Loucy (cell line): ENCODE measurements around the gene SRRM3.

ENCODE experiments used
- H2AFZ ChIP-seq: fragments of 200-600 bp; sonication (generic); 2 replicates; pipeline ENCODE4 v1.6.0; 2016; ENCODE audit warnings: antibody characterized with exemption, mild to moderate bottlenecking, low read length, moderate library complexity
- H3F3A ChIP-seq: fragments of 200-600 bp; 2 replicates; pipeline ENCODE4 v1.6.0; 2016; ENCODE audit warnings: antibody characterized with exemption, low read depth, mild to moderate bottlenecking
- H3K27me3 ChIP-seq: fragments of 200-600 bp; sonication (generic); 2 replicates; pipeline ENCODE4 v1.6.1; 2014; ENCODE audit warnings: low read length, mild to moderate bottlenecking; ENCODE audit not compliant: insufficient read depth, poor library complexity, severe bottlenecking
- H3K36me3 ChIP-seq: fragments of 200-600 bp; sonication (generic); 2 replicates; pipeline ENCODE4 v1.6.1; 2016; ENCODE audit warnings: low read length; ENCODE audit not compliant: insufficient read depth
- H3K4me1 ChIP-seq: fragments of 200-600 bp; sonication (generic); 2 replicates; pipeline ENCODE4 v1.5.1; 2014; ENCODE audit warnings: low read length, mild to moderate bottlenecking; ENCODE audit not compliant: insufficient read depth, poor library complexity, severe bottlenecking
- H3K4me2 ChIP-seq: fragments of 200-600 bp; sonication (generic); 2 replicates; pipeline ENCODE4 v1.6.0; 2014; ENCODE audit warnings: antibody characterized with exemption, low read length, low read depth, mild to moderate bottlenecking; ENCODE audit not compliant: poor library complexity, severe bottlenecking
- H3K4me3 ChIP-seq: fragments of 200-600 bp; sonication (generic); 2 replicates; pipeline ENCODE4 v1.5.1; 2014; ENCODE audit warnings: low read length, mild to moderate bottlenecking, mixed read lengths; ENCODE audit not compliant: poor library complexity, severe bottlenecking
- H3K79me2 ChIP-seq: fragments of 200-600 bp; sonication (generic); 2 replicates; pipeline ENCODE4 v1.6.1; 2014; ENCODE audit warnings: low read length; ENCODE audit not compliant: insufficient read depth
- H3K9ac ChIP-seq: fragments of 200-600 bp; sonication (generic); 2 replicates; pipeline ENCODE4 v1.6.0; 2014; ENCODE audit warnings: mild to moderate bottlenecking, low read depth, low read length, moderate library complexity; ENCODE audit not compliant: poor library complexity, severe bottlenecking
- H3K9me2 ChIP-seq: fragments of 200-600 bp; sonication (generic); replicated peaks from 2 replicates; pipeline ENCODE4 v1.6.1; 2016; ENCODE audit warnings: low read depth, low read length, mixed read lengths
- H3K9me3 ChIP-seq: fragments of 200-600 bp; sonication (generic); 2 replicates; pipeline ENCODE4 v1.6.1; 2014; ENCODE audit warnings: mild to moderate bottlenecking, antibody characterized with exemption, low read length, low read depth; ENCODE audit not compliant: insufficient read depth
- H4K20me1 ChIP-seq: fragments of 200-600 bp; sonication (generic); 2 replicates; pipeline ENCODE4 v1.6.0; 2014; ENCODE audit warnings: antibody characterized with exemption, low read length, mild to moderate bottlenecking; ENCODE audit not compliant: insufficient read depth, poor library complexity, severe bottlenecking
- CTCF ChIP-seq: fragments of 200-600 bp; sonication (generic); conservative IDR thresholded peaks from 2 replicates; pipeline ENCODE4 v1.5.1; 2014; ENCODE audit warnings: mild to moderate bottlenecking, antibody characterized with exemption, low read length
- EZH2phosphoT487 ChIP-seq: fragments of 200-600 bp; IDR thresholded peaks from 2 replicates; pipeline ENCODE4 v1.6.1; 2018; ENCODE audit warnings: antibody characterized with exemption, mild to moderate bottlenecking, moderate library complexity, borderline replicate concordance

The SRRM3 gene

DNA sequence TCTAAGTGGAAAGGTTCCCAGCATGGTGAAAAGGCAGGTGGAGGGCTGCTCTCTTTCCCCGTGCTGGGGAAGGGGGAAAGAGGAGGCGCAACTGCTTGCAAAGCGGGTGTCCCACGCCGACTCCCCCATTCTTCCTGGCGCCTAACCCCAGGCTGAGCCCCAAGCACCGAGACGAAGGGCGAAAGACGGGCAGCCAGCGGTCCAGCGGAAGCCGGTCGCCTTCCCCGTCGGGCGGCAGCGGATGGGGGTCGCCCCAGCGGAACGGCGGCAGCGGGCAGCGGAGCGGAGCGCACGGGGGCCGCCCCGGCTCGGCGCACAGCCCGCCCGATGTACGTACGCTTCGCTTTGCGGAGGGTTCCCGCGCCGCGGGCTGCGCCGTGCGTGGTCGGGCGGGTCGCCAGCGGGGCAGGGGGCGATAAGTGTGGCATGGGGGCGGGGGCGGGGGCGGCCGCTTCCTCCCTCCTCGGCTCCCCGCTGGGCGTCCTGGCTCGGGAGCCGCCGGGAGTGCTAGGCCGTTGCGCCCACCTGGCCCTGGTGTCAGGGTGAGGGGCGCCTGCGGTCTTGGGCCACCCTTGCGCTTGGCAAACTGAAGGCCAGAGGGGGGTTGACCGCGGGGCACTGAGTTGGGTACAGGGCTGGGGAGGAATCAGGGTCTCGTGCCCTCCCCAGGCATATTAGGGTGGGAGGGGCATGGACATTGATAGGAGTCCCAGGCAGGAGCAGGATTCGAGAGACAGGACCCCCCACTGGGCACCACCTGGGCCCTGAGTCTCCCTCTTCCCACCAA, 65.6 kb downstream of the SRRM3 start:
- no peaks in the 10 kb centered on the region for H3F3A ChIP-seq
- no peak overlapping the region for H3K4me2 ChIP-seq
- TF ChIP-seq EZH2phosphoT487, result no peak
- no peak for TF ChIP-seq CTCF
- no peaks in the 10 kb centered on the region for H3K79me2 ChIP-seq
- H3K9me2 ChIP-seq, result no peaks in the 10 kb centered on the region
- no peaks in the 10 kb centered on the region for H3K4me1 ChIP-seq
- H3K9ac ChIP-seq, result no peak overlapping the region
- H3K4me3 ChIP-seq, result no peak overlapping the region
- H4K20me1 ChIP-seq, result no peaks in the 10 kb centered on the region
- no peaks in the 10 kb centered on the region for H3K36me3 ChIP-seq
- no peaks in the 10 kb centered on the region for H3K27me3 ChIP-seq
- H3K9me3 ChIP-seq, result no peaks in the 10 kb centered on the region
- H2AFZ ChIP-seq, result no peak overlapping the region

- Histone ChIP-seq H3K4me2 (no peak overlapping the region), H4K20me1 (no peaks in the 10 kb centered on the region), H3K36me3 (no peaks in the 10 kb centered on the region), H3K4me3 (no peak overlapping the region), H3K79me2 (no peaks in the 10 kb centered on the region), H3K9me3 (no peaks in the 10 kb centered on the region), H3K9me2 (no peaks in the 10 kb centered on the region), H3F3A (no peaks in the 10 kb centered on the region), H3K4me1 (no peaks in the 10 kb centered on the region), H3K9ac (no peak overlapping the region), H3K27me3 (no peaks in the 10 kb centered on the region), H2AFZ (peak overlapping the region; percentile 70)
- TF ChIP-seq EZH2phosphoT487, result no peak
- TF ChIP-seq CTCF, result no peak
Observed at GRCh38 chr7:76267894-76268183, 66.1 kb downstream of the SRRM3 start.

DNA sequence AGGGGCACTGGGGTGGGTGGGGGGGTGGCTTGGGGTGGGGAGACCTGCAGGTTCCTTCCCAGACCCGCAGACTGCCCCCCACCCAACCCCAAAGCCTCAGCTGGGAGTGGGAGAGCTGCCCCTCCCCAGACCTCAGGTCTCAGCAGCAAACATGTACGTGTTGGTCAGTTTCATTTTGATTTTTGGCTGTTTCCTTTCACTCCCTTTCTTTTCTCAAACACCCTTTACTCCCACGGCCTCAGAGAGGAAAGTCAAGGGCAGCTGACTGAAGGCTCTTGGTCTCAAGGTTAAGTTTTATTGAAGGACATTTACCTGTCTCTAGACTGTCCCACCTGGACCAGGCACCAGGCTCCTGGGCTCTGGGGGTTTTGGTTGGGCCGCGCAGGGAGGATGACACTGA, 66.7 kb downstream of the SRRM3 start:
- no peaks in the 10 kb centered on the region for H3K27me3 ChIP-seq
- H3K36me3 ChIP-seq, result no peaks in the 10 kb centered on the region
- H3K9ac ChIP-seq, result no peak overlapping the region
- no peaks in the 10 kb centered on the region for H3K9me2 ChIP-seq
- no peaks in the 10 kb centered on the region for H3K9me3 ChIP-seq
- H3K79me2 ChIP-seq, result no peaks in the 10 kb centered on the region
- no peaks in the 10 kb centered on the region for H3F3A ChIP-seq
- H2AFZ ChIP-seq, result peak overlapping the region; percentile 88
- H3K4me1 ChIP-seq, result peaks cover 4% of the 10 kb centered on the region
- no peaks in the 10 kb centered on the region for H4K20me1 ChIP-seq
- peak overlapping the region; percentile 51 for H3K4me2 ChIP-seq
- peak overlapping the region; percentile 62 for H3K4me3 ChIP-seq
- TF ChIP-seq CTCF, result no peak
- TF ChIP-seq EZH2phosphoT487, result no peak
